MM.1S (cell line): ENCODE data around the gene IPO9.

Source experiments
- DNase-seq: peaks from one replicate; pipeline ENCODE4 v3.0.0-alpha.2; 2015
- H2AFZ ChIP-seq: fragments of 300-600 bp; sonication (generic); 2 replicates; pipeline ENCODE4 v1.6.0; 2016; ENCODE audit warnings: antibody characterized with exemption, low read length
- H3F3A ChIP-seq: fragments of 300-600 bp; sonication (generic); 2 replicates; pipeline ENCODE4 v1.6.1; 2016; ENCODE audit warnings: mild to moderate bottlenecking, antibody characterized with exemption, low read length, moderate library complexity, mixed read lengths; ENCODE audit not compliant: insufficient read depth
- H3K27ac ChIP-seq: fragments of 300-600 bp; sonication (generic); 2 replicates; pipeline ENCODE4 v1.5.1; 2016; ENCODE audit warnings: mild to moderate bottlenecking, low read length
- H3K27me3 ChIP-seq: fragments of 300-600 bp; sonication (generic); replicated peaks from 2 replicates; pipeline ENCODE4 v1.6.0; 2016; ENCODE audit warnings: low read length; ENCODE audit not compliant: insufficient read depth
- H3K36me3 ChIP-seq: fragments of 300-600 bp; sonication (generic); replicated peaks from 2 replicates; pipeline ENCODE4 v1.6.1; 2016; ENCODE audit warnings: mild to moderate bottlenecking, low read length, mixed read lengths; ENCODE audit not compliant: insufficient read depth
- H3K4me1 ChIP-seq: fragments of 300-600 bp; sonication (generic); 2 replicates; pipeline ENCODE4 v1.6.1; 2016; ENCODE audit warnings: low read length, mixed read lengths
- H3K4me2 ChIP-seq: fragments of 300-600 bp; sonication (generic); 2 replicates; pipeline ENCODE4 v1.6.0; 2016; ENCODE audit warnings: low read depth, low read length
- H3K4me3 ChIP-seq: fragments of 300-600 bp; sonication (generic); 2 replicates; pipeline ENCODE4 v1.5.1; 2016; ENCODE audit warnings: low read length, mixed read lengths
- H3K79me2 ChIP-seq: fragments of 300-600 bp; sonication (generic); 2 replicates; pipeline ENCODE4 v1.6.1; 2016; ENCODE audit warnings: mixed run types, low read length, mixed read lengths
- H3K9ac ChIP-seq: fragments of 300-600 bp; sonication (generic); 2 replicates; pipeline ENCODE4 v1.6.1; 2016; ENCODE audit warnings: low read length, mixed read lengths
- H3K9me2 ChIP-seq: fragments of 300-600 bp; sonication (generic); replicated peaks from 2 replicates; pipeline ENCODE4 v1.6.1; 2016; ENCODE audit warnings: mild to moderate bottlenecking, low read length, mixed read lengths; ENCODE audit not compliant: insufficient read depth
- H3K9me3 ChIP-seq: fragments of 300-600 bp; sonication (generic); replicated peaks from 2 replicates; pipeline ENCODE4 v1.6.1; 2016; ENCODE audit warnings: mild to moderate bottlenecking, low read length, mixed read lengths; ENCODE audit not compliant: insufficient read depth
- H4K20me1 ChIP-seq: fragments of 300-600 bp; sonication (generic); 2 replicates; pipeline ENCODE4 v1.6.1; 2016; ENCODE audit warnings: mild to moderate bottlenecking, low read length, moderate library complexity, mixed read lengths; ENCODE audit not compliant: insufficient read depth
- CTCF ChIP-seq: fragments of 300-600 bp; sonication (generic); IDR thresholded peaks from 2 replicates; pipeline ENCODE4 v1.5.1; 2016; ENCODE audit warnings: antibody characterized with exemption, low read length, mixed read lengths
- EZH2 ChIP-seq: fragments of 300-600 bp; sonication (generic); optimal IDR thresholded peaks from 2 replicates; pipeline ENCODE3; 2017; ENCODE audit warnings: low read depth, mild to moderate bottlenecking, antibody characterized with exemption, low read length, mixed read lengths
- EZH2phosphoT487 ChIP-seq: fragments of 300-600 bp; sonication (generic); IDR thresholded peaks from 2 replicates; pipeline ENCODE4 v1.6.1; 2018; ENCODE audit warnings: antibody characterized with exemption, low read length

IPO9 gene

GRCh38 chr1:201793306-201793925 lies 35.5 kb upstream of the IPO9 start:
- Histone ChIP-seq H2AFZ (no peak overlapping the region), H3K27ac (no peak overlapping the region), H3K9ac (no peak overlapping the region), H3K79me2 (no peaks in the 10 kb centered on the region), H3K9me2 (no peaks in the 10 kb centered on the region), H3K9me3 (no peaks in the 10 kb centered on the region), H3K4me2 (no peak overlapping the region), H3K36me3 (no peaks in the 10 kb centered on the region), H3F3A (no peaks in the 10 kb centered on the region), H3K27me3 (no peaks in the 10 kb centered on the region), H4K20me1 (no peaks in the 10 kb centered on the region), H3K4me1 (peaks cover 3% of the 10 kb centered on the region; the same call in 1 of the 2 replicates), H3K4me3 (no peak overlapping the region)
- no peak for DNase-seq
- TF ChIP-seq CTCF (no peak), EZH2phosphoT487 (no peak), EZH2 (no peak)

GRCh38 chr1:201795066-201795465 lies 33.9 kb upstream of the IPO9 start:
- Histone ChIP-seq H3K9me3 (no peaks in the 10 kb centered on the region), H3K4me1 (peaks cover 3% of the 10 kb centered on the region; the same call in 1 of the 2 replicates), H3K79me2 (no peaks in the 10 kb centered on the region), H2AFZ (no peak overlapping the region), H3F3A (no peaks in the 10 kb centered on the region), H3K27ac (no peak overlapping the region), H4K20me1 (no peaks in the 10 kb centered on the region), H3K27me3 (no peaks in the 10 kb centered on the region), H3K4me2 (no peak overlapping the region), H3K9ac (no peak overlapping the region), H3K9me2 (no peaks in the 10 kb centered on the region), H3K36me3 (no peaks in the 10 kb centered on the region), H3K4me3 (no peak overlapping the region)
- no peak for DNase-seq
- peak; percentile 54 for TF ChIP-seq CTCF
- TF ChIP-seq EZH2phosphoT487, result no peak
- no peak for TF ChIP-seq EZH2

GRCh38 chr1:201800246-201800645 lies 28.7 kb upstream of the IPO9 start:
- Histone ChIP-seq H2AFZ (no peak overlapping the region), H3F3A (no peaks in the 10 kb centered on the region), H3K27ac (no peak overlapping the region), H3K9me3 (no peaks in the 10 kb centered on the region), H3K9ac (no peak overlapping the region), H3K4me3 (no peak overlapping the region), H3K4me1 (peaks cover 3% of the 10 kb centered on the region; the same call in 1 of the 2 replicates), H4K20me1 (no peaks in the 10 kb centered on the region), H3K79me2 (no peaks in the 10 kb centered on the region), H3K27me3 (no peaks in the 10 kb centered on the region), H3K36me3 (no peaks in the 10 kb centered on the region), H3K9me2 (no peaks in the 10 kb centered on the region), H3K4me2 (no peak overlapping the region)
- no peak for TF ChIP-seq EZH2phosphoT487
- TF ChIP-seq CTCF, result no peak
- TF ChIP-seq EZH2, result no peak
- no peak for DNase-seq
